Measurements from ENCODE around the gene RHBDL2.

Gene RHBDL2

DNA sequence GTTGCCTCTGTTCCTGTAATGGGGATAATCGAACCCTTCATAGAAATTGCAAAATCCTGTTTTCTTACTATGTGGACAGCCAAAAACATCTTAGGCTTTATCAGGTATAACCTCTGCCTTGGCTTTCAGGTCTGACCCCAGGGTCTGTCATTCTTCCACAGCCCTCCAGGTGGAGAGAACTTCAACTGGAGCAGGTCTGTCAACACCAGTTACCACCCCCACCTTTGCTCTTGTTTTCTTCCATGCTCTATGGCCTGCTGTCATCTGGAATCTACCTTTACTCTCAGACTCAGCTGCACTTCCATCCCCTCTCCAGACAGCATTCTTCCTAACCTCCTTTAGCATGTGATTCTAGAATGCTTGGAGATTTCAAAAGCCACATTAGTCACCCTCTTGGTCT is 49.9 kb downstream of the RHBDL2 start:
- H3K4me3 ChIP-seq (ENCODE audit: low read length) = no peak overlapping the region
- TF ChIP-seq, protein P1, sequence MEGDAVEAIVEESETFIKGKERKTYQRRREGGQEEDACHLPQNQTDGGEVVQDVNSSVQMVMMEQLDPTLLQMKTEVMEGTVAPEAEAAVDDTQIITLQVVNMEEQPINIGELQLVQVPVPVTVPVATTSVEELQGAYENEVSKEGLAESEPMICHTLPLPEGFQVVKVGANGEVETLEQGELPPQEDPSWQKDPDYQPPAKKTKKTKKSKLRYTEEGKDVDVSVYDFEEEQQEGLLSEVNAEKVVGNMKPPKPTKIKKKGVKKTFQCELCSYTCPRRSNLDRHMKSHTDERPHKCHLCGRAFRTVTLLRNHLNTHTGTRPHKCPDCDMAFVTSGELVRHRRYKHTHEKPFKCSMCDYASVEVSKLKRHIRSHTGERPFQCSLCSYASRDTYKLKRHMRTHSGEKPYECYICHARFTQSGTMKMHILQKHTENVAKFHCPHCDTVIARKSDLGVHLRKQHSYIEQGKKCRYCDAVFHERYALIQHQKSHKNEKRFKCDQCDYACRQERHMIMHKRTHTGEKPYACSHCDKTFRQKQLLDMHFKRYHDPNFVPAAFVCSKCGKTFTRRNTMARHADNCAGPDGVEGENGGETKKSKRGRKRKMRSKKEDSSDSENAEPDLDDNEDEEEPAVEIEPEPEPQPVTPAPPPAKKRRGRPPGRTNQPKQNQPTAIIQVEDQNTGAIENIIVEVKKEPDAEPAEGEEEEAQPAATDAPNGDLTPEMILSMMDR (IDR thresholded peaks at IDR 0.05; ENCODE audit: low read depth, low read length, poor library complexity, severe bottlenecking) = no peak
- TF ChIP-seq EZH2phosphoT487 (IDR thresholded peaks at IDR 0.05; ENCODE audit: borderline replicate concordance, low read length) = no peak
- no peaks in the 10 kb centered on the region for H3F3A ChIP-seq (ENCODE audit: control insufficient read depth, insufficient read depth)
- no peak overlapping the region for H3K27ac ChIP-seq (ENCODE audit: low read depth, low read length)
- no peaks in the 10 kb centered on the region for H3K79me2 ChIP-seq (ENCODE audit: control insufficient read depth, low read length)
- no peaks in the 10 kb centered on the region; the same call in 1 of the 2 replicates for H3K27me3 ChIP-seq (ENCODE audit: control insufficient read depth, low read length)
- H3K36me3 ChIP-seq (ENCODE audit: control insufficient read depth, low read length) = no peaks in the 10 kb centered on the region
- no peaks in the 10 kb centered on the region for H4K20me1 ChIP-seq (ENCODE audit: control insufficient read depth, insufficient read depth, low read depth, low read length)
- H3K4me2 ChIP-seq (ENCODE audit: low read length) = no peak overlapping the region
- H3K9me3 ChIP-seq (ENCODE audit: control insufficient read depth, insufficient read depth, low read length) = no peaks in the 10 kb centered on the region
- H3K4me1 ChIP-seq (ENCODE audit: control insufficient read depth, low read length) = no peaks in the 10 kb centered on the region
- no peaks in the 10 kb centered on the region for H3K9me2 ChIP-seq (replicated peaks; ENCODE audit: control insufficient read depth, low read length)

DNA sequence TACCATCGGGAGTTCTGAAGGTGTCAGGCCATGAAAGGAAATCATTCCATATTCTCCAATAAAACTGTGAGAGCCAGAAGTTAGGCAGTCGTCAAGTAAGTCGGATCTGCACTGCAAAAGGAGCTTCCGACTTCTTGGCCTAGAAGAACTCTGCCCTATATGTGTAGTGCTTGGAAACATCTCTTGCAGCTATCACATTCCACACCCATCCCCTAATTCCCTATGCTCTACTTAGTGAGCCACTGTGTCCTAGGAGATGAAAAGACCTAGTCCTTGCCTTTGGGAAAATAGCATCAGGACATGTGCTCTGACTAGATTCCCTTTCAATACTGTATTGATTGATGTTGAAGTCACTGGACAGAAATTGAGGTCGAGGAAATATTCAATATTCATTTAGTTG is 52.0 kb downstream of the RHBDL2 start:
- Histone ChIP-seq H3K4me1 (ENCODE audit: control insufficient read depth, low read length) (no peaks in the 10 kb centered on the region), H3K9me3 (ENCODE audit: control insufficient read depth, insufficient read depth, low read length) (no peaks in the 10 kb centered on the region)

DNA sequence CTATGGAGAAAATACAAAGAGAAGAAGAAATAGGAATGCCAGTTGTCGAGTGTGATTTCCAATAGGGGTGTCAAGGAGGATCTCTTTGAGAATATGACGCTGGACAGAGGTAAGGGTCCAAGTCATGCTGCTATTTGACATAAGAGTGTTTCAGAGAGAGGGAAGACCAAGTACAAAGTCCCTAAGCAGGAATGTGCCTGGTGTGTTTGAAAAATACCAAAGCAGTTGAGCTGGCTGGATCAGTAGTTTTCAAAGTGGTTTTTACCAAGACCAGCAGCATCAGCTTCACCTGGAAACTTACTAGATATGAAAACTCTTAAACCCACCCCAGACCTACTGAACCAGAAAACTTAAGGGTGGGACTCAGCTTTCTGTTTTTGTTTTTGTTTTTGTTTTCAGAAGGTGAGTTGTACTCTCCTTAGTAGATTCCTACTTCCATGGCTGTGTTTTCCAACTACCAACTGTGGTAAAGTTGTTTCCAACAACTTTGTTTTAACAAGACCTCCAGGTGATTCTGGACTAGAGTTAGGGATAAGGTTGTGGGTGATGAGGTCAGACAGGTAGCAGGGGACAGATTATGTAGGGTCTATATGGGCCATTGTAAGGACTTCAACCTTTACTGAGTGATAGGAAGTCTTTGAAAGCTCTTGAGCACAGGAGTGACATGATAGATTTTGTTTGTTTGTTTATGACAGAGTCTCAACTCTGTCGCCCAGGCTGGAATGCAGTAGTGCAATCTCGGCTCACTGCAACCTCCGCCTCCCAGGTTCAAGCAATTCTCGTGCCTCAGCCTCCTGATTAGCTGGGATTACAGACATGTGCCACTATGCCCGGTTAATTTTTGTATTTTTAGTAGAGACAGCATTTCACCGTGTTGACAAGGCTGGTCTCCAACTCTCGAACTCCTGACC is 53.0 kb downstream of the RHBDL2 start:
- Histone ChIP-seq H3K27me3 (ENCODE audit: control insufficient read depth, low read length) (peaks cover 3% of the 10 kb centered on the region; the same call in 1 of the 2 replicates), H3K9me3 (ENCODE audit: control insufficient read depth, insufficient read depth, low read length) (no peaks in the 10 kb centered on the region), H3K9me2 (replicated peaks; ENCODE audit: control insufficient read depth, low read length) (no peaks in the 10 kb centered on the region), H3K27ac (ENCODE audit: low read depth, low read length) (no peak overlapping the region), H3K36me3 (ENCODE audit: control insufficient read depth, low read length) (no peaks in the 10 kb centered on the region), H3K4me1 (ENCODE audit: control insufficient read depth, low read length) (no peaks in the 10 kb centered on the region), H3F3A (ENCODE audit: control insufficient read depth, insufficient read depth) (no peaks in the 10 kb centered on the region), H4K20me1 (ENCODE audit: control insufficient read depth, insufficient read depth, low read depth, low read length) (no peaks in the 10 kb centered on the region), H3K4me3 (ENCODE audit: low read length) (no peak overlapping the region), H3K79me2 (ENCODE audit: control insufficient read depth, low read length) (no peaks in the 10 kb centered on the region), H3K4me2 (ENCODE audit: low read length) (no peak overlapping the region)
- TF ChIP-seq, protein P1 (IDR thresholded peaks at IDR 0.05; ENCODE audit: low read depth, low read length, poor library complexity, severe bottlenecking) = no peak
- TF ChIP-seq EZH2phosphoT487 (IDR thresholded peaks at IDR 0.05; ENCODE audit: borderline replicate concordance, low read length) = no peak

More for the DNA sequence above, 52.0 kb downstream of the RHBDL2 start:
- Histone ChIP-seq H3F3A (ENCODE audit: control insufficient read depth, insufficient read depth) (no peaks in the 10 kb centered on the region), H3K4me2 (ENCODE audit: low read length) (no peak overlapping the region), H3K79me2 (ENCODE audit: control insufficient read depth, low read length) (no peaks in the 10 kb centered on the region), H3K4me3 (ENCODE audit: low read length) (no peak overlapping the region), H3K27ac (ENCODE audit: low read depth, low read length) (no peak overlapping the region), H3K36me3 (ENCODE audit: control insufficient read depth, low read length) (no peaks in the 10 kb centered on the region), H3K27me3 (ENCODE audit: control insufficient read depth, low read length) (peaks cover 3% of the 10 kb centered on the region; the same call in 1 of the 2 replicates), H4K20me1 (ENCODE audit: control insufficient read depth, insufficient read depth, low read depth, low read length) (no peaks in the 10 kb centered on the region), H3K9me2 (replicated peaks; ENCODE audit: control insufficient read depth, low read length) (no peaks in the 10 kb centered on the region)
- TF ChIP-seq, protein P1 (IDR thresholded peaks at IDR 0.05; ENCODE audit: low read depth, low read length, poor library complexity, severe bottlenecking) = no peak
- TF ChIP-seq EZH2phosphoT487 (IDR thresholded peaks at IDR 0.05; ENCODE audit: borderline replicate concordance, low read length) = no peak

All from DOHH2 (cell line).